ENCODE results near the gene PSMD1.

GRCh38 chr2:231113489-231113888 lies 56.8 kb downstream of the PSMD1 start:
- TF ChIP-seq CTCF (IDR thresholded peaks at IDR 0.05) (no peak), POLR2A (IDR thresholded peaks at IDR 0.05) (no peak), EP300 (IDR thresholded peaks at IDR 0.05) (no peak)

Measured in suprapubic skin (tissue), 3 donors.